KMS-11 (cell line): ENCODE data around the gene ARHGAP31.

Experiments
- H2AFZ ChIP-seq: fragments of 200-600 bp; sonication (generic); 2 replicates; pipeline ENCODE4 v1.6.1; 2016; ENCODE audit warnings: antibody characterized with exemption, mixed run types, low read depth
- H3K27ac ChIP-seq: fragments of 200-600 bp; sonication (generic); 2 replicates; pipeline ENCODE4 v1.6.1; 2016; ENCODE audit warnings: mild to moderate bottlenecking, mixed run types
- H3K27me3 ChIP-seq: fragments of 200-600 bp; sonication (generic); 2 replicates; pipeline ENCODE4 v1.6.1; 2017; ENCODE audit warnings: mild to moderate bottlenecking, low read depth, mixed run types, moderate library complexity; ENCODE audit not compliant: insufficient read depth
- H3K36me3 ChIP-seq: fragments of 200-600 bp; sonication (generic); 2 replicates; pipeline ENCODE4 v1.6.1; 2017; ENCODE audit warnings: mild to moderate bottlenecking, mixed run types; ENCODE audit not compliant: insufficient read depth
- H3K4me1 ChIP-seq: fragments of 200-600 bp; sonication (generic); 2 replicates; pipeline ENCODE4 v1.6.1; 2016; ENCODE audit warnings: mild to moderate bottlenecking, low read depth, mixed run types; ENCODE audit not compliant: poor library complexity, severe bottlenecking
- H3K4me2 ChIP-seq: fragments of 200-600 bp; sonication (generic); 2 replicates; pipeline ENCODE4 v1.7.0; 2016; ENCODE audit warnings: mild to moderate bottlenecking, mixed run types
- H3K4me3 ChIP-seq: fragments of 200-600 bp; sonication (generic); IDR thresholded peaks from 2 replicates; pipeline ENCODE4 v1.6.1; 2017; ENCODE audit warnings: low read depth, low read length, mixed read lengths; ENCODE audit not compliant: insufficient read depth
- H3K79me2 ChIP-seq: fragments of 200-600 bp; sonication (generic); 2 replicates; pipeline ENCODE4 v1.6.1; 2016; ENCODE audit warnings: low read depth, mixed run types; ENCODE audit not compliant: insufficient read depth
- H3K9ac ChIP-seq: fragments of 200-600 bp; sonication (generic); 2 replicates; pipeline ENCODE4 v1.6.1; 2016; ENCODE audit warnings: mild to moderate bottlenecking, mixed run types
- H4K20me1 ChIP-seq: fragments of 200-600 bp; sonication (generic); 2 replicates; pipeline ENCODE4 v1.6.1; 2016; ENCODE audit warnings: mild to moderate bottlenecking, mixed run types; ENCODE audit not compliant: insufficient read depth
- TF ChIP-seq, protein P1 (sequence below): fragments of 200-600 bp; sonication (generic); conservative IDR thresholded peaks from 2 replicates; pipeline ENCODE4 v1.6.1; 2017; ENCODE audit warnings: low read depth, mild to moderate bottlenecking, antibody characterized with exemption, low read length, moderate library complexity, mixed read lengths

The ARHGAP31 gene

DNA sequence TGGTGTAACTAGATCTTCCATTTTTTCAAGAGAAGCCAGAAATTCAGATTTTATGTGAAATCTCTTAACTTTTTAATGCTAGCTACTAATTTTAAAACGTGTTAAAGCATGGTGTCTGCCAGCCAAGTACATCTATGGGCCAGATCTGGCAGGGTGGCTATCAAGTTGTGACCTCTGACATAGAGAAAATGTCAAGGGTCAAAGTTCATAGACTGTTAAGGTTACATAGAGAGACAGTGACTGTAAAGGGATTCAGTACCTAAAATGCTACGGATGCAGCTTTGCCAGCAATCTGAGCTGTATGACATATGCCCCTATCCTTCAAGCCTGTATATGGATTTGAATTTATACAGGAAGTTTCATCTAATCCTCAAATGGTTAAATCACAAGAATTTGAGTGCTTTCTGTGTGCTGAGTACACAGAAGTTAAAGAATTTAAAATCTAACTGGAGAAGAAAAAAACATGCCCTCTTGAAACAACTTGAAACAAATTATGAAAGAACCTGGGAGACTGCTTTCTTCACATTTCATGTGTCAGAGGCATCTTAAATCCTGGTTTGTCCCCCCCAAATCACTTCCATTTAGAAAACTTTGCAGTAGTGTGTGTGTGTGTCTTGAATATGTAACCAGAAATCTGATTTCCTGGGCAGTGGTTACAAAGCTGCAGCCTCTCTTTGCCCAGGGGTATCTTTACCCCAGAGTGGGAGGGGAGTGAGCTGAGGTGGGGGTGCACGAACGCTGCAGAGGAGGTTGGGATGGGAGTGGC is 895 bp upstream of the ARHGAP31 start:
- Histone ChIP-seq H3K9ac (peak overlapping the region; percentile 19; the same call in 1 of the 2 replicates), H3K27me3 (no peaks in the 10 kb centered on the region), H3K4me1 (peaks cover 35% of the 10 kb centered on the region)

DNA sequence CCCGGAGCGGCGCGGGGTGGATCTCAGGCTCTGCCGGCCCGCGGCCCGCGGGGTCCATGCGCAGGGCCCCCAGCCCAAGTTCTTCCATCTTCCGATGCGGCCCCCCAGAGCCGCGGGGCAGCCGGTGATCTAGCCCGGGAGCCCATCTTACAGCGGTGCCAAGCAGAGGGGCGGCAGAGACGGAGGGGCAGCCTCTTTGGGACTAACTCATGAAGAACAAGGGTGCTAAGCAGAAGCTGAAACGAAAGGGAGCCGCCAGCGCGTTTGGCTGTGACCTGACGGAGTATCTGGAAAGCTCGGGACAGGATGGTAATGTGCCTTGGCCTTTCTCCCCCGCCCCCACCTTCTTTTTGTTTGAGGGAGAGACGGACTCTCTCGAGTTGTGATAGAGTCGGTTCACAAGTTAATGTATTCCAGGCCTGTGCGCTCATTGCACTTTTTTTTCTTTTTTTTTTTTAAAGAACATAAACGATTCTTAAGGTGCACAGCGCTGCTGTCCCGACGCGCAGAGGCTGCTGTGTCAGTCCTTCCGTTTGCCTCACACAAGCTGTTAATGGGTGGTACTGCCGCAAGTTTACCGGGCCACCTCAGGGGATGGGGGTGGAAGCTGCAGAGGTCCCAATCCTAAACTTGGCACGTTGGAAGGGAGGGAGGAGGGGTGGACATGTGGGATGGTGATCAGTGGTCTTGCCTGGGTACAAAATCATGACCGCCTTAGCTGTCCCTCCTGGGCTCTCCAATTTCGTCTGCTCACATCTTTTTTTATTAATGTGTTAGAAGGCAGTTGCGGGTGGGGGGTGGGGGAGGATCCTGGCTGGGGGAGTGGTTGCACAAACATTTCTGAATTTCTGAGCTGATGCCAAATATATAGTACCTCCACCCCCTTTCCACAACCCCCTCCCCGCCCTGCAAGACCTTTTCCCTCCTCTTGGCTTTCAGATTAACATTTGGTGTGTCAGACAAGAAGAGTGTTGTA is 801 bp downstream of the ARHGAP31 start:
- H4K20me1 ChIP-seq: no peaks in the 10 kb centered on the region
- no peak overlapping the region for H3K4me3 ChIP-seq
- no peak overlapping the region for H3K9ac ChIP-seq
- H3K4me1 ChIP-seq: peaks cover 42% of the 10 kb centered on the region
- H3K27me3 ChIP-seq: no peaks in the 10 kb centered on the region
- no peak overlapping the region; the same call in 1 of the 2 replicates for H2AFZ ChIP-seq
- no peaks in the 10 kb centered on the region for H3K36me3 ChIP-seq
- TF ChIP-seq, protein P1, sequence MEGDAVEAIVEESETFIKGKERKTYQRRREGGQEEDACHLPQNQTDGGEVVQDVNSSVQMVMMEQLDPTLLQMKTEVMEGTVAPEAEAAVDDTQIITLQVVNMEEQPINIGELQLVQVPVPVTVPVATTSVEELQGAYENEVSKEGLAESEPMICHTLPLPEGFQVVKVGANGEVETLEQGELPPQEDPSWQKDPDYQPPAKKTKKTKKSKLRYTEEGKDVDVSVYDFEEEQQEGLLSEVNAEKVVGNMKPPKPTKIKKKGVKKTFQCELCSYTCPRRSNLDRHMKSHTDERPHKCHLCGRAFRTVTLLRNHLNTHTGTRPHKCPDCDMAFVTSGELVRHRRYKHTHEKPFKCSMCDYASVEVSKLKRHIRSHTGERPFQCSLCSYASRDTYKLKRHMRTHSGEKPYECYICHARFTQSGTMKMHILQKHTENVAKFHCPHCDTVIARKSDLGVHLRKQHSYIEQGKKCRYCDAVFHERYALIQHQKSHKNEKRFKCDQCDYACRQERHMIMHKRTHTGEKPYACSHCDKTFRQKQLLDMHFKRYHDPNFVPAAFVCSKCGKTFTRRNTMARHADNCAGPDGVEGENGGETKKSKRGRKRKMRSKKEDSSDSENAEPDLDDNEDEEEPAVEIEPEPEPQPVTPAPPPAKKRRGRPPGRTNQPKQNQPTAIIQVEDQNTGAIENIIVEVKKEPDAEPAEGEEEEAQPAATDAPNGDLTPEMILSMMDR: no peak
- H3K27ac ChIP-seq: no peak overlapping the region
- H3K79me2 ChIP-seq: no peaks in the 10 kb centered on the region
- H3K4me2 ChIP-seq: peak overlapping the region; percentile 70; the same call in 1 of the 2 replicates

More for the DNA sequence above, 895 bp upstream of the ARHGAP31 start:
- TF ChIP-seq, protein P1: no peak
- H3K79me2 ChIP-seq: no peaks in the 10 kb centered on the region
- no peaks in the 10 kb centered on the region for H3K36me3 ChIP-seq
- peak overlapping the region; percentile 70 for H3K4me2 ChIP-seq
- H2AFZ ChIP-seq: peak overlapping the region; percentile 79
- H3K4me3 ChIP-seq: peak overlapping the region; percentile 92
- no peaks in the 10 kb centered on the region for H4K20me1 ChIP-seq
- H3K27ac ChIP-seq: no peak overlapping the region; the same call in 1 of the 2 replicates

DNA sequence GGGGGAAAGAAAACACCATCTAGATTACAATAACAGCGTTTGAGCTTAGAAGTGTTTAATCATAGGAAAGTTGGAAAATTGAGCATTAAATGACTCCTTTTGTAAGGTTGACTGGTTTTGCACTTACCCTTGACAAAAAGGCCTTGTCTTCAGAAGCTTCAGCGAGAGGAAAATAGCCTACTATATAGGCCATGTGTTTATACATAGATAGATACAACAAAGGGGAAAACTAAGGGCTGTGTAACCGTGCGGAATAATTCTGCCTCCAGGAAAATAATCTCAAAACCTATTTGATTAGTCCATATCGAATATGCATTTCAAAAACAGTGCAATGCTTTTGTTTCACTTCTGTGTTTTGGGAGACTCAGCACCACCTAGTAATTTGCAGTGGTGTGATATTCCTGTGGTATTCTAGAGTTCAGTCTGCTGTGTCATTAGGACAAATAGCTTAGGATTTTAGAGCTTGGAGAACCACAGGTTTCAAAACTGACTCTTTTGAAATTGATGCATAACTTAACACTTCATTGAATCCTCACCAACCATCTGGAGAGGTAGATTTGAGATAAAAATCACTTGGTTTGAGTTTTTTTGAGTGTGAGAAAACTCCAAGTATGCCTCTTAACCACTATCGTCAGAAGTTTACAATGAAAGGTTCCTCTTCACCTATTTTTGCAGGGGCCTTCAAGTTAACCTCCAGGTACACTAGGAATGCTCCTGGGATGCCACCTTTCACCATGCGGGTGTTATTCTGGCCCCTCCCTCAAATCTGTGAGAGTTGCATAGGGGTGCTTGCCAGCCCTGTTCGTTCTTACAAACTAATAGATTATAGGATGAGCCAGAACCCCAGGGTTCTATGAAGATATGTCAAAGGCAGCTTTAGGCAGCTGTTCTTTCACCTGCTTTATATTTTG is 1.9 kb downstream of the ARHGAP31 start:
- Histone ChIP-seq H2AFZ (no peak overlapping the region), H3K9ac (no peak overlapping the region), H3K79me2 (no peaks in the 10 kb centered on the region), H3K27ac (no peak overlapping the region), H3K4me2 (no peak overlapping the region), H3K4me1 (peaks cover 42% of the 10 kb centered on the region), H4K20me1 (no peaks in the 10 kb centered on the region), H3K36me3 (no peaks in the 10 kb centered on the region), H3K4me3 (no peak overlapping the region), H3K27me3 (no peaks in the 10 kb centered on the region)
- TF ChIP-seq, protein P1: no peak

- no peak overlapping the region for H3K9ac ChIP-seq
- H3K27me3 ChIP-seq: no peaks in the 10 kb centered on the region
- no peak overlapping the region for H2AFZ ChIP-seq
- no peaks in the 10 kb centered on the region for H3K36me3 ChIP-seq
- H3K79me2 ChIP-seq: no peaks in the 10 kb centered on the region
- H4K20me1 ChIP-seq: no peaks in the 10 kb centered on the region
- no peak overlapping the region for H3K4me2 ChIP-seq
- peaks cover 41% of the 10 kb centered on the region for H3K4me1 ChIP-seq
- TF ChIP-seq, protein P1: no peak
- no peak overlapping the region for H3K4me3 ChIP-seq
- no peak overlapping the region for H3K27ac ChIP-seq
Measured at GRCh38 chr3:119296727-119297122, 2.5 kb downstream of the ARHGAP31 start.
